Left ventricle myocardium inferior (tissue), 1 donor: ENCODE results near the gene SULF2. TPM values are rescaled to one million over a fixed set of nuclear protein-coding genes. Genes with fewer than 3 reads are reported as not detected.

Source experiments
- DNase-seq: peaks from one replicate; pipeline ENCODE4 v3.0.0-alpha.2; 2020
- H3K27ac ChIP-seq: fragments of 200-600 bp; replicated peaks from 2 replicates; pipeline ENCODE4 v1.8.0; 2021
- H3K27me3 ChIP-seq: fragments of 200-600 bp; 2 replicates; pipeline ENCODE4 v1.8.0; 2021; ENCODE audit warnings: low read depth
- H3K36me3 ChIP-seq: fragments of 200-600 bp; 2 replicates; pipeline ENCODE4 v1.8.0; 2021
- H3K4me1 ChIP-seq: fragments of 200-600 bp; 2 replicates; pipeline ENCODE4 v1.8.0; 2021
- H3K4me3 ChIP-seq: fragments of 200-600 bp; 2 replicates; pipeline ENCODE4 v1.8.0; 2021; ENCODE audit warnings: mild to moderate bottlenecking, moderate library complexity
- H3K9me3 ChIP-seq: fragments of 200-600 bp; replicated peaks from 2 replicates; pipeline ENCODE4 v1.8.0; 2021
- intact Hi-C: fragments of 100-400 bp; cut with micrococcal nuclease; formaldehyde crosslinking; loops from one replicate; pipeline ENCODE4 v1.11.0; 2022
- total RNA-seq: library from RNA; stranded (reverse); fragmentation: NEBNext Ultra II Directional; extraction: Animal tissue kit (Norgen Biotek cat#: 25700); gene quantifications from one replicate; pipeline ENCODE4 v1.2.1, GENCODE V29; 2021
- TF ChIP-seq, protein P1 (sequence below): fragments of 200-600 bp; IDR thresholded peaks from 2 replicates; pipeline ENCODE4 v1.8.0; 2021; ENCODE audit warnings: antibody characterized with exemption, mild to moderate bottlenecking, borderline replicate concordance
- donor health status: DM: no; HTN: yes; CAD: no; lungs with severe emphysema.

SULF2 gene
- total RNA-seq, 1 donor from 2014 or later, result 40.7 TPM

DNA sequence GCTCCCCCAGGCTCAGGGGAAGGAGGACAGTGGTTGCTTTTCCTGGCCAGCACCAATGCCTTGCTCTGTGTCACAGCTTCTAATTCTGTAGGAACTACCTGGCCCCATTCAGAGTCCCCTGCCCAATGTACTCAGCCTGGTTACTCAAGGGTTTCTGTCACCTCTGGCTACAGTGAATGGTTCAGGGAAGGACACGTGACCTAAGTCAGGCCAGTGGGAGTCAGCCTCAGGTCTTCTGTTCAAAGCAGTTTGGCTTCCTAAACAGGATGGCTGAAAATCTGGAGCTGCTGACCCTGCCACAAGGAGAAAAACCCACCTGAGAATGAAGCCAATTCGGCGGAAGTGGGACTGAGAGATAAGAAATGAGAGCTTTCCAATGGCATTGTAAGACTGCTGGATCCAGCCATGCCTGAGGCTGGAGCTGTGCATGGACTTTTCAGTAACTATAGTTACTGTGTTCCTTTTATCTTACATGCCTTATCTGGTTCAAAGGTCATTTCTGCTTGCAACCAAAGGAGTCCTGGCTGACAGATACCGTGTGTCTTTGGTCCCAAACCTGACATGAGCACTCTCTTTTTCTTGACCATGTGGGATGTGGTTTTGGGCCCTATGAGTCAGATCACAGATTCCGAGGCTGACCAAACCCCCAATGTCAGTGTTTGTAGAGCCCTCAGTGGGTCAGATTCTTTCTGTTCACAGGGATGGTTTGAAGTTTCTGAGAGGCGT lies 104.3 kb downstream of the SULF2 start:
- intact Hi-C loops, result no loop called here
- no peak for DNase-seq
- H3K4me1 ChIP-seq, result peaks cover 39% of the 10 kb centered on the region
- no peak overlapping the region for H3K4me3 ChIP-seq
- no peaks in the 10 kb centered on the region for H3K27me3 ChIP-seq
- peak overlapping the region; percentile 76 for H3K27ac ChIP-seq
- peaks cover 16% of the 10 kb centered on the region for H3K36me3 ChIP-seq
- TF ChIP-seq, protein P1, sequence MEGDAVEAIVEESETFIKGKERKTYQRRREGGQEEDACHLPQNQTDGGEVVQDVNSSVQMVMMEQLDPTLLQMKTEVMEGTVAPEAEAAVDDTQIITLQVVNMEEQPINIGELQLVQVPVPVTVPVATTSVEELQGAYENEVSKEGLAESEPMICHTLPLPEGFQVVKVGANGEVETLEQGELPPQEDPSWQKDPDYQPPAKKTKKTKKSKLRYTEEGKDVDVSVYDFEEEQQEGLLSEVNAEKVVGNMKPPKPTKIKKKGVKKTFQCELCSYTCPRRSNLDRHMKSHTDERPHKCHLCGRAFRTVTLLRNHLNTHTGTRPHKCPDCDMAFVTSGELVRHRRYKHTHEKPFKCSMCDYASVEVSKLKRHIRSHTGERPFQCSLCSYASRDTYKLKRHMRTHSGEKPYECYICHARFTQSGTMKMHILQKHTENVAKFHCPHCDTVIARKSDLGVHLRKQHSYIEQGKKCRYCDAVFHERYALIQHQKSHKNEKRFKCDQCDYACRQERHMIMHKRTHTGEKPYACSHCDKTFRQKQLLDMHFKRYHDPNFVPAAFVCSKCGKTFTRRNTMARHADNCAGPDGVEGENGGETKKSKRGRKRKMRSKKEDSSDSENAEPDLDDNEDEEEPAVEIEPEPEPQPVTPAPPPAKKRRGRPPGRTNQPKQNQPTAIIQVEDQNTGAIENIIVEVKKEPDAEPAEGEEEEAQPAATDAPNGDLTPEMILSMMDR, result no peak
- no peaks in the 10 kb centered on the region for H3K9me3 ChIP-seq

DNA sequence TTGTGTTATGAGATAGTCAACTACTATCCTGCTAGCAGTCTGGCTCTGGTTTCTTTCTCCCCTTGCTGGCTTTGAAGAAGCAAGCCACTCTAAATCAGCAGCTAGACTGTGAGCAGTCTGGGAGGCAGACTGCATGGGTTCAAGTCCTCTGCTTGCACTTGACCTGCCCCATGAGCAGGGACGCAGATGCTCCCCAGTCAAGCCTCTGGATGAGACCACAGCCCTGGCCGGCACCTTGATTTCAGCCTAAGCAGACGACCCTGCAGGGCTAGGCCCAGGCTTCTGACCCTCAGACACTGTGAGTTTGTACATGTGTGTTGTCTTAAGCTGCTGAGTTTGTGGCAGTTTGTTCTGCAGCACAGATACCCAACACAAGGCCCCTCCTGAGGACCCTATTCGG lies 105.8 kb downstream of the SULF2 start:
- Histone ChIP-seq H3K27ac (no peak overlapping the region), H3K4me3 (no peak overlapping the region), H3K36me3 (peaks cover 17% of the 10 kb centered on the region), H3K27me3 (no peaks in the 10 kb centered on the region), H3K9me3 (no peaks in the 10 kb centered on the region), H3K4me1 (peaks cover 39% of the 10 kb centered on the region)
- intact Hi-C loops, result loop anchor here (5.0 kb wide), 1 partner anchor 943 kb away; no protein-coding TSS in a partner anchor
- DNase-seq, result no peak
- TF ChIP-seq, protein P1, result no peak

DNA sequence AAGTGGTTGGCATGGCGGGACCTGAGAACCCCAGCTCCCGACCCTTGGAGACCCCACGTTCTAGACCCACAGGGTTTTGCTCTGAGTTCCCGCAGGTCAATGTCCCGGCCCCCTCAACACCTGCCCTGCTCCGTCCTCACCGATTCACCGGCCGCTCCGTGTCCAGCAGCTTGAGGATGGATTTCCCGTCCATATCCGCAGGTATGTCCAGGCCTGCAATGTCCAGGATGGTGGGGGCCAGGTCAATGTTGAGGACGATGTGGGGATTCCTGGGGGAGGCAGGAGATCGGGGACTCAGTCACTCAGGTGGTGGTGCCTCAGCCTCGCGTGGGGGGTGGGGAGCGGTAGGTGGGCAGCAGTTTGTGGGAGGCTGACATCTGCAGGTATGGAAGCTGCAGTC lies 106.7 kb downstream of the SULF2 start:
- no peak for DNase-seq
- TF ChIP-seq, protein P1, result no peak
- intact Hi-C loops, result loop anchor here (5.0 kb wide), 1 partner anchor 944 kb away; no protein-coding TSS in a partner anchor

DNA sequence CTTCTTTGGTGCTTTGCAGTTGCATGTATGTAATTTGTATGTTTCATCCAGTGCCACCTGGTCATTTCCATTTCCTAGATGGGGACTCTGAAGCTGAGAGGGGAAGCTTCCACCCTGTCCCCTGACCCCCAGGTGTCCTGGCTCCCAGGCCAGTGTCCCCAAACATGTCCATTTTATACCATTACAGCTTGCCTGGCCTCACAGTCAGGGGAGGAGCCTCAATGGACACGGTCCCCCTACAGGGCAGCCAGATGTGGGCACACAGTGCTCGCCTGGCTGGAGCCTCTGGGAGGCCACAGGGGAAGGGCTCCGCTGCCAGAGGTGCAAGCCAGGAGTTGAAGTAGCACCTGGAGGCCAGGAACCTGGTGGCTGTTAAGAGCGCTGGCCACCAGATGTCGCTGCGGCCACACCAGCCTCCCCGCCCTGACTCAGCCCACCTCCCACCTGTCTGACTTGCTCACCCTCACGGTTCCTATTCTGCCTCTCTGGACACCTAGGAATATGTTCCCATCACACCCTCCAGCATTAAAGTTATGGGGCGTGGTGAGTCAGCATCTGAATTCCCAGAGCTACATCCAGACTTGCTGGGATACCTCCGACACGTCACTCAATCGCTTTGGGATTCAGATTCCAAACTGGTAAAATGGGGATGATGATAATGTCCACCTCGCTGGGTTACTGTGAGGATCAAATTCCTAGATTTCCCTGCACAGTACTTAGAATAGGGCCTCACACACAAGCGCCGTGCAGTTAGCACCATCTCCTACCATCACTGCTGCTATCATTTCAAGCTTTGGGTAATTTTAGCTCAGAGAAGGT lies 107.4 kb downstream of the SULF2 start:
- TF ChIP-seq, protein P1, result peak; percentile 81
- no peak overlapping the region for H3K27ac ChIP-seq
- no peak overlapping the region for H3K4me3 ChIP-seq
- intact Hi-C loops, result loop anchor here (5.0 kb wide), 1 partner anchor 944 kb away; no protein-coding TSS in a partner anchor
- H3K4me1 ChIP-seq, result peaks cover 31% of the 10 kb centered on the region
- H3K36me3 ChIP-seq, result peaks cover 20% of the 10 kb centered on the region
- no peaks in the 10 kb centered on the region for H3K27me3 ChIP-seq
- no peaks in the 10 kb centered on the region for H3K9me3 ChIP-seq
- DNase-seq, result peak; percentile 38

More for the DNA sequence above, 106.7 kb downstream of the SULF2 start:
- no peaks in the 10 kb centered on the region for H3K9me3 ChIP-seq
- peaks cover 38% of the 10 kb centered on the region for H3K4me1 ChIP-seq
- H3K36me3 ChIP-seq, result peaks cover 19% of the 10 kb centered on the region
- no peak overlapping the region for H3K27ac ChIP-seq
- no peak overlapping the region for H3K4me3 ChIP-seq
- no peaks in the 10 kb centered on the region for H3K27me3 ChIP-seq

DNA sequence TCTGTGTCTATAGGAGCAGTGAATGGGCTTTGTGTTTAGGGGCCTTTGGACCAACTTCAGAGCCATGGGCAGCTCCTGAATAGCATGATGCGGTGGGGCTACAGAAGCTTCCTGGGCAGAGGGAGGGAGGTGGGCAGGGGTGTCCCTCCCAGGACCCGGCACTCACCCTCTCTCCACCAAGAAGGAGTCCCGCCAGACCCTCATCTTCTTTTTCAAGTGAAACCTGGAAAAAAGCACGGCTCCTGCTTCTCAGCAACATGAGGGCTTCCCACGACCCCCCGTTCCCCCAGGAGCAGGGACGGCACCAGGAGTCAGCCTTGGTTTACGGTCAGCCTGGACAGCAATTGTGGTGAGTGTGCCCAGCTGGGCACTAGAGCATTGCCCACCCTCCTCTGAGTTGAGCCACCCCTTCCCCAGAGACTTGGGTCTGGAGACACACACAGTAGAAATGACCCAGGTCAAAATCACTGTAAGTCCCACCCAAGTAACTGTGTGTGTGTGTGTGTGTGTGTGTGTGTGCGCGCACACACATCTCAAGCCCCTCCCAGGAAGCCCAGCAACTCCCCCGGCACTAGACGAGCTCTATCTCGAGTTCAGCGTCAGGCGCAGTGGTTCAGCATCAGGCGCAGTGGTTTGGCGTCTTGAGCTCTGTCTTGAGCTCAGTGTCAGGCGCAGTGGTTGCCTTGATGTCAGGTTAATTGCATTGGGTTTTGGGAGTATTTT lies 108.2 kb downstream of the SULF2 start:
- intact Hi-C loops, result loop anchor here (5.0 kb wide), 1 partner anchor 945 kb away; no protein-coding TSS in a partner anchor
- H3K4me1 ChIP-seq, result peaks cover 23% of the 10 kb centered on the region
- no peaks in the 10 kb centered on the region for H3K27me3 ChIP-seq
- H3K9me3 ChIP-seq, result no peaks in the 10 kb centered on the region
- TF ChIP-seq, protein P1, result no peak
- H3K27ac ChIP-seq, result no peak overlapping the region
- DNase-seq, result no peak
- peaks cover 21% of the 10 kb centered on the region for H3K36me3 ChIP-seq
- H3K4me3 ChIP-seq, result no peak overlapping the region
